GM11168 (cell line): ENCODE measurements around the gene RNF145.

ENCODE experiments used
- in situ Hi-C: fragments of 300-500 bp; cut with MboI; formaldehyde crosslinking; loops from one replicate; pipeline ENCODE4 v1.12.0; 2022; ENCODE audit warnings: low sequenced_read_pairs; ENCODE audit not compliant: unreplicated experiment

RNF145 gene

GRCh38 chr5:159199225-159199624 is 10.1 kb downstream of the RNF145 start:
- in situ Hi-C loops: no loop called here

GRCh38 chr5:159198063-159199036 is 11.0 kb downstream of the RNF145 start:
- in situ Hi-C loops: no loop called here

GRCh38 chr5:159195775-159196174 is 13.6 kb downstream of the RNF145 start:
- in situ Hi-C loops: no loop called here

GRCh38 chr5:159190170-159190569 is 19.2 kb downstream of the RNF145 start:
- in situ Hi-C loops: no loop called here

- in situ Hi-C loops: no loop called here
Measured at GRCh38 chr5:159189310-159189709, 20.0 kb downstream of the RNF145 start.

GRCh38 chr5:159187719-159188118 is 21.6 kb downstream of the RNF145 start:
- in situ Hi-C loops: no loop called here

- in situ Hi-C loops: no loop called here
Measured at GRCh38 chr5:159186319-159186718, 23.0 kb downstream of the RNF145 start.

- in situ Hi-C loops: no loop called here
Measured at GRCh38 chr5:159185773-159186172, 23.6 kb downstream of the RNF145 start.

- in situ Hi-C loops: no loop called here
Measured at GRCh38 chr5:159184858-159185381, 24.4 kb downstream of the RNF145 start.

GRCh38 chr5:159184236-159184635 is 25.1 kb downstream of the RNF145 start:
- in situ Hi-C loops: no loop called here

- in situ Hi-C loops: no loop called here
Measured at GRCh38 chr5:159183247-159183646, 26.1 kb downstream of the RNF145 start.

GRCh38 chr5:159182691-159183090 is 26.7 kb downstream of the RNF145 start:
- in situ Hi-C loops: no loop called here

- in situ Hi-C loops: no loop called here
Measured at GRCh38 chr5:159181651-159182050, 27.7 kb downstream of the RNF145 start.

GRCh38 chr5:159181152-159181551 is 28.2 kb downstream of the RNF145 start:
- in situ Hi-C loops: no loop called here

GRCh38 chr5:159179529-159180305 is 29.6 kb downstream of the RNF145 start:
- in situ Hi-C loops: no loop called here

GRCh38 chr5:159178978-159179377 is 30.4 kb downstream of the RNF145 start:
- in situ Hi-C loops: no loop called here

- in situ Hi-C loops: no loop called here
Measured at GRCh38 chr5:159175547-159175946, 33.8 kb downstream of the RNF145 start.

- in situ Hi-C loops: loop anchor here (25.0 kb wide), 2 partner anchors 238 to 813 kb away; no protein-coding TSS in a partner anchor
Measured at GRCh38 chr5:159174511-159175168, 34.7 kb downstream of the RNF145 start.

- in situ Hi-C loops: loop anchor here (25.0 kb wide), 2 partner anchors 241 to 816 kb away; no protein-coding TSS in a partner anchor
Measured at GRCh38 chr5:159171274-159171673, 38.1 kb downstream of the RNF145 start.

GRCh38 chr5:159170021-159170420 is 39.3 kb downstream of the RNF145 start:
- in situ Hi-C loops: loop anchor here (25.0 kb wide), 2 partner anchors 242 to 817 kb away; no protein-coding TSS in a partner anchor
